ENCODE data around the gene ENO1. TPM values are rescaled to one million over a fixed set of nuclear protein-coding genes. Genes with fewer than 3 reads are reported as not detected.

The ENO1 gene
- total RNA-seq (100 to 1,000 TPM; 270 to 394 TPM), polyA plus RNA-seq (100 to 1,000 TPM; 365 to 499 TPM)

DNA sequence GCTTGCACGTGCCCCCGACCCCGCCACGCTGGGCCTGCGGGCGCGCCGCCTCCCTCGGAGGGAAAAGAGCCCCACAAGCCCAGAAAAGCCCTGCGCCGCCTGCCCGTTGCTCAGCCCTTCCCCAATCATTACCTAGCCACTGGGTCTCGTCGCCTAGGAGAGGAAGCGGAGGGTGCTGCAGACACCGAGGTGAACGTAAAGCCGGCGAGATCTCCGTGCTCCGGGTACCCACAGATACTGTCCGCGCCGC lies at the start of gene ENO1:
Gene ENO1, minus strand, starts transcription at position 239 of the 250 bp plus-strand sequence. CDS start 3,778 bp downstream, outside the sequence.
- WGBS, result under 1% methylated on average over 24 of the region's 24 CpGs
- DNase-seq (ENCODE audit: low spot score), result no peak
- TF ChIP-seq SP1 (IDR thresholded peaks at IDR 0.05) (no peak), RAD21 (IDR thresholded peaks at IDR 0.05) (no peak), HNF4A (conservative IDR thresholded peaks at IDR 0.05) (no peak), FOXA2 (IDR thresholded peaks at IDR 0.05) (no peak), FOXA1 (IDR thresholded peaks at IDR 0.05) (no peak), YY1 (IDR thresholded peaks at IDR 0.05) (no peak), TAF1 (conservative IDR thresholded peaks at IDR 0.05) (peak; percentile 61), GABPA (IDR thresholded peaks at IDR 0.05 in 1 of 2, conservative IDR thresholded peaks at IDR 0.05 in 1 of 2) (no peak), MAX (IDR thresholded peaks at IDR 0.05) (no peak), EGR1 (IDR thresholded peaks at IDR 0.05; ENCODE audit: low read depth in 2 of 2) (no peak), JUND (IDR thresholded peaks at IDR 0.05) (no peak), HNF4G (IDR thresholded peaks at IDR 0.05) (no peak), RXRA (IDR thresholded peaks at IDR 0.05) (no peak), CTCF (IDR thresholded peaks at IDR 0.05; ENCODE audit: low read depth, low read length, missing input control) (no peak)
- TF ChIP-seq, protein P1, sequence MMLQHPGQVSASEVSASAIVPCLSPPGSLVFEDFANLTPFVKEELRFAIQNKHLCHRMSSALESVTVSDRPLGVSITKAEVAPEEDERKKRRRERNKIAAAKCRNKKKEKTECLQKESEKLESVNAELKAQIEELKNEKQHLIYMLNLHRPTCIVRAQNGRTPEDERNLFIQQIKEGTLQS (IDR thresholded peaks at IDR 0.05), result no peak
- TF ChIP-seq, protein P2, sequence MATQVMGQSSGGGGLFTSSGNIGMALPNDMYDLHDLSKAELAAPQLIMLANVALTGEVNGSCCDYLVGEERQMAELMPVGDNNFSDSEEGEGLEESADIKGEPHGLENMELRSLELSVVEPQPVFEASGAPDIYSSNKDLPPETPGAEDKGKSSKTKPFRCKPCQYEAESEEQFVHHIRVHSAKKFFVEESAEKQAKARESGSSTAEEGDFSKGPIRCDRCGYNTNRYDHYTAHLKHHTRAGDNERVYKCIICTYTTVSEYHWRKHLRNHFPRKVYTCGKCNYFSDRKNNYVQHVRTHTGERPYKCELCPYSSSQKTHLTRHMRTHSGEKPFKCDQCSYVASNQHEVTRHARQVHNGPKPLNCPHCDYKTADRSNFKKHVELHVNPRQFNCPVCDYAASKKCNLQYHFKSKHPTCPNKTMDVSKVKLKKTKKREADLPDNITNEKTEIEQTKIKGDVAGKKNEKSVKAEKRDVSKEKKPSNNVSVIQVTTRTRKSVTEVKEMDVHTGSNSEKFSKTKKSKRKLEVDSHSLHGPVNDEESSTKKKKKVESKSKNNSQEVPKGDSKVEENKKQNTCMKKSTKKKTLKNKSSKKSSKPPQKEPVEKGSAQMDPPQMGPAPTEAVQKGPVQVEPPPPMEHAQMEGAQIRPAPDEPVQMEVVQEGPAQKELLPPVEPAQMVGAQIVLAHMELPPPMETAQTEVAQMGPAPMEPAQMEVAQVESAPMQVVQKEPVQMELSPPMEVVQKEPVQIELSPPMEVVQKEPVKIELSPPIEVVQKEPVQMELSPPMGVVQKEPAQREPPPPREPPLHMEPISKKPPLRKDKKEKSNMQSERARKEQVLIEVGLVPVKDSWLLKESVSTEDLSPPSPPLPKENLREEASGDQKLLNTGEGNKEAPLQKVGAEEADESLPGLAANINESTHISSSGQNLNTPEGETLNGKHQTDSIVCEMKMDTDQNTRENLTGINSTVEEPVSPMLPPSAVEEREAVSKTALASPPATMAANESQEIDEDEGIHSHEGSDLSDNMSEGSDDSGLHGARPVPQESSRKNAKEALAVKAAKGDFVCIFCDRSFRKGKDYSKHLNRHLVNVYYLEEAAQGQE (IDR thresholded peaks at IDR 0.05), result peak; percentile 73
- TF ChIP-seq, protein P3, sequence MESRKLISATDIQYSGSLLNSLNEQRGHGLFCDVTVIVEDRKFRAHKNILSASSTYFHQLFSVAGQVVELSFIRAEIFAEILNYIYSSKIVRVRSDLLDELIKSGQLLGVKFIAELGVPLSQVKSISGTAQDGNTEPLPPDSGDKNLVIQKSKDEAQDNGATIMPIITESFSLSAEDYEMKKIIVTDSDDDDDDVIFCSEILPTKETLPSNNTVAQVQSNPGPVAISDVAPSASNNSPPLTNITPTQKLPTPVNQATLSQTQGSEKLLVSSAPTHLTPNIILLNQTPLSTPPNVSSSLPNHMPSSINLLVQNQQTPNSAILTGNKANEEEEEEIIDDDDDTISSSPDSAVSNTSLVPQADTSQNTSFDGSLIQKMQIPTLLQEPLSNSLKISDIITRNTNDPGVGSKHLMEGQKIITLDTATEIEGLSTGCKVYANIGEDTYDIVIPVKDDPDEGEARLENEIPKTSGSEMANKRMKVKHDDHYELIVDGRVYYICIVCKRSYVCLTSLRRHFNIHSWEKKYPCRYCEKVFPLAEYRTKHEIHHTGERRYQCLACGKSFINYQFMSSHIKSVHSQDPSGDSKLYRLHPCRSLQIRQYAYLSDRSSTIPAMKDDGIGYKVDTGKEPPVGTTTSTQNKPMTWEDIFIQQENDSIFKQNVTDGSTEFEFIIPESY (IDR thresholded peaks at IDR 0.05), result no peak
- peak within 1 kb of the TSS; percentile 79 to 97 (median 83) for H3K4me3 ChIP-seq (ENCODE audit: low read depth in 1 of 3, low read length in 3 of 3)
- H3K27me3 ChIP-seq (ENCODE audit: control insufficient read depth in 4 of 4, insufficient read depth in 4 of 4, low read length in 3 of 4), result no peaks in the 10 kb centered on the region
- H3K27ac ChIP-seq (ENCODE audit: low read depth in 1 of 2, low read length in 2 of 2), result peak within 1 kb of the TSS; percentile 98 to 100
- H3K4me1 ChIP-seq (ENCODE audit: control insufficient read depth in 4 of 4, insufficient read depth in 4 of 4, low read length in 3 of 4), result peaks cover 15 to 54% (median 33%) of the 10 kb centered on the region in 4 donors
- H3K9ac ChIP-seq (ENCODE audit: low read depth in 1 of 2, low read length in 2 of 2), result peak within 1 kb of the TSS; percentile 81 to 99
- H3K36me3 ChIP-seq (ENCODE audit: control insufficient read depth in 4 of 4, insufficient read depth in 3 of 4, low read depth in 1 of 4, low read length in 3 of 4), result peaks cover 0 to 17% (median 9%) of the 10 kb centered on the region in 4 donors
- no peaks in the 10 kb centered on the region for H3K9me3 ChIP-seq (ENCODE audit: control insufficient read depth in 4 of 4, low read length in 3 of 4)
